ENCODE data around the gene DVL1. TPM values are rescaled to one million over a fixed set of nuclear protein-coding genes. Genes with fewer than 3 reads are reported as not detected.

Gene DVL1
- total RNA-seq, 4 donors from 2014 or later, result 84.4 to 174 (median 88.9) TPM

GRCh38 chr1:1324524-1325287, 24.5 kb downstream of the DVL1 start, which contains the start of the genes CPTP and INTS11:
TSS of gene CPTP (plus strand) at chr1:1324802. CDS start at chr1:1326911, 2,109 bp downstream.
TSS of gene INTS11 (minus strand) at chr1:1324660. CDS start at chr1:1324608, 52 bp downstream.
- no CpG with 5 or more reads among the region's 84 CpGs for WGBS, 2 donors (ENCODE audit: low coverage in 1 of 2)
- Histone ChIP-seq H3K4me1 (peaks cover 0 to 70% (median 40%) of the 10 kb centered on the region in 3 donors), H3K27me3 (no peaks in the 10 kb centered on the region), H3K4me3 (peak within 1 kb of the TSS; percentile 51 to 87), H3K27ac (peak within 1 kb of the TSS; percentile 51 to 92 (median 88)), H3K36me3 (peaks cover 0 to 41% of the 10 kb centered on the region in 2 donors), H3K9me3 (no peaks in the 10 kb centered on the region)
- peak; percentile 94 for ATAC-seq
- TF ChIP-seq POLR2AphosphoS5 (IDR thresholded peaks at IDR 0.05) (peak; percentile 87), CTCF (IDR thresholded peaks at IDR 0.05) (peak in 1 of 4 experiments; percentile 20), POLR2A (IDR thresholded peaks at IDR 0.05) (peak; percentile 56 to 75), EP300 (IDR thresholded peaks at IDR 0.05) (no peak)

GRCh38 chr1:1324084-1324523, 25.1 kb downstream of the DVL1 start:
- no peak for ATAC-seq
- H3K27me3 ChIP-seq, result no peaks in the 10 kb centered on the region
- peak overlapping the region; percentile 51 to 92 (median 88) for H3K27ac ChIP-seq
- H3K36me3 ChIP-seq, result peaks cover 0 to 45% of the 10 kb centered on the region in 2 donors
- TF ChIP-seq CTCF (IDR thresholded peaks at IDR 0.05) (no peak), POLR2A (IDR thresholded peaks at IDR 0.05) (no peak), POLR2AphosphoS5 (IDR thresholded peaks at IDR 0.05) (no peak), EP300 (IDR thresholded peaks at IDR 0.05) (no peak)
- WGBS, 2 donors (ENCODE audit: low coverage in 1 of 2), result 0% methylated on average over 8 of the region's 41 CpGs; no CpG with 5 or more reads in 1 of the 2 donors
- peak overlapping the region; percentile 51 to 87 for H3K4me3 ChIP-seq
- H3K4me1 ChIP-seq, result peaks cover 0 to 76% (median 40%) of the 10 kb centered on the region in 3 donors
- H3K9me3 ChIP-seq, result no peaks in the 10 kb centered on the region

GRCh38 chr1:1322952-1323351, 26.3 kb downstream of the DVL1 start:
- WGBS, 2 donors (ENCODE audit: low coverage in 1 of 2), result 77 to 84% methylated on average over 2 to 4 of the region's 10 CpGs
- Histone ChIP-seq H3K27me3 (no peaks in the 10 kb centered on the region), H3K4me3 (no peak overlapping the region), H3K27ac (peak overlapping the region in 1 of 4 donors; percentile 85), H3K36me3 (peaks cover 0 to 42% of the 10 kb centered on the region in 2 donors), H3K9me3 (no peaks in the 10 kb centered on the region), H3K4me1 (peaks cover 3 to 87% (median 45%) of the 10 kb centered on the region in 3 donors)
- ATAC-seq, result no peak
- TF ChIP-seq POLR2AphosphoS5 (IDR thresholded peaks at IDR 0.05) (no peak), CTCF (IDR thresholded peaks at IDR 0.05) (no peak), EP300 (IDR thresholded peaks at IDR 0.05) (no peak), POLR2A (IDR thresholded peaks at IDR 0.05) (no peak)

- no peak for TF ChIP-seq POLR2AphosphoS5 (IDR thresholded peaks at IDR 0.05)
- TF ChIP-seq CTCF (IDR thresholded peaks at IDR 0.05), result no peak
- no peak for TF ChIP-seq EP300 (IDR thresholded peaks at IDR 0.05)
- no peak for TF ChIP-seq POLR2A (IDR thresholded peaks at IDR 0.05)
- WGBS, 2 donors (ENCODE audit: low coverage in 1 of 2), result 93% methylated on average over 3 of the region's 14 CpGs; no CpG with 5 or more reads in 1 of the 2 donors
- peak overlapping the region in 1 of 4 donors; percentile 85 for H3K27ac ChIP-seq
Measured at GRCh38 chr1:1322418-1322817, 26.8 kb downstream of the DVL1 start.

More at GRCh38 chr1:1322418-1322817, 26.8 kb downstream of the DVL1 start:
- H3K9me3 ChIP-seq, result no peaks in the 10 kb centered on the region
- peaks cover 3 to 93% (median 51%) of the 10 kb centered on the region in 3 donors for H3K4me1 ChIP-seq
- H3K36me3 ChIP-seq, result peaks cover 0 to 38% of the 10 kb centered on the region in 2 donors
- no peak for ATAC-seq
- H3K27me3 ChIP-seq, result no peaks in the 10 kb centered on the region
- no peak overlapping the region for H3K4me3 ChIP-seq
